SK-N-SH (cell line): Measurements from ENCODE around the gene MYH6. TPM values are rescaled to one million over a fixed set of nuclear protein-coding genes. Genes with fewer than 3 reads are reported as not detected.

Experiments used
- CTCF ChIA-PET: fragments of 300-600, 350-600 bp; formaldehyde crosslinking; extraction: SDS; loops from one replicate; lab custom pipeline; 2021; lab: Yijun Ruan, JAX
- POLR2A ChIA-PET: fragments of 350-600 bp; sonication (Branson Sonifier 250); formaldehyde crosslinking; extraction: SDS; loops from one replicate; lab custom pipeline; 2020; ENCODE audit warnings: antibody characterized with exemption, inconsistent platforms; lab: Yijun Ruan, JAX
- DNase-seq: peaks from one replicate; pipeline ENCODE4 v3.0.0; 2012
- H2AFZ ChIP-seq: fragments of 200-600 bp; sonication (generic); 2 replicates; pipeline ENCODE4 v1.8.1; 2016; ENCODE audit warnings: antibody characterized with exemption, mild to moderate bottlenecking, low read depth
- H3F3A ChIP-seq: fragments of 200-600 bp; sonication (generic); replicated peaks from 2 replicates; pipeline ENCODE3; 2016; ENCODE audit warnings: antibody characterized with exemption, mild to moderate bottlenecking; ENCODE audit not compliant: insufficient read depth
- H3K27ac ChIP-seq, 2 experiments: fragments of 200-500 bp in 1 of 2; fragments of 200-600 bp in 1 of 2; sonication (Bioruptor generic) in 1 of 2; sonication (generic), shearing (Covaris generic) in 1 of 2; 2 replicates each; pipeline versions ENCODE4 v1.5.1 to v1.6.1; 2014 to 2016; ENCODE audit warnings: low read depth in 2 of 2, inconsistent platforms in 1 of 2, low read length in 1 of 2, mild to moderate bottlenecking in 1 of 2, mixed read lengths in 1 of 2
- H3K27me3 ChIP-seq: fragments of 200-600 bp; sonication (generic), shearing (Covaris generic); 2 replicates; pipeline ENCODE4 v1.6.1; 2016; ENCODE audit warnings: mixed run types; ENCODE audit not compliant: insufficient read depth
- H3K36me3 ChIP-seq, 2 experiments: fragments of 200-500 bp in 1 of 2; fragments of 200-600 bp in 1 of 2; sonication (Bioruptor generic) in 1 of 2; sonication (generic) in 1 of 2; replicated peaks in 1 of 2; 2 replicates each; pipeline versions ENCODE3 to v1.5.1; 2014 to 2016; ENCODE audit warnings: low read length in 1 of 2, mild to moderate bottlenecking in 1 of 2; ENCODE audit not compliant: insufficient read depth in 2 of 2, control insufficient read depth in 1 of 2
- H3K4me1 ChIP-seq, 2 experiments: fragments of 200-500 bp in 1 of 2; fragments of 200-600 bp in 1 of 2; sonication (Bioruptor generic) in 1 of 2; sonication (generic), shearing (Covaris generic) in 1 of 2; 2 replicates each; pipeline versions ENCODE4 v1.5.1 to v1.6.1; 2014 to 2016; ENCODE audit warnings: low read depth in 1 of 2, low read length in 1 of 2, mixed run types in 1 of 2; ENCODE audit not compliant: insufficient read depth in 2 of 2, control insufficient read depth in 1 of 2
- H3K4me2 ChIP-seq: fragments of 200-600 bp; sonication (generic), shearing (Covaris generic); 2 replicates; pipeline ENCODE4 v1.6.1; 2017; ENCODE audit warnings: mixed run types
- H3K4me3 ChIP-seq, 2 experiments: fragments of 200-500 bp in 1 of 2; fragments of 200-600 bp in 1 of 2; sonication (Bioruptor generic) in 1 of 2; sonication (generic), shearing (Covaris generic) in 1 of 2; 2 replicates each; pipeline versions ENCODE4 v1.5.1 to v1.8.1; 2014 to 2016; ENCODE audit warnings: low read depth in 2 of 2, inconsistent platforms in 1 of 2, low read length in 1 of 2, mild to moderate bottlenecking in 1 of 2, mixed read lengths in 1 of 2, moderate library complexity in 1 of 2
- H3K79me2 ChIP-seq: fragments of 200-600 bp; sonication (generic); 2 replicates; pipeline ENCODE4 v1.8.1; 2017; ENCODE audit warnings: mild to moderate bottlenecking; ENCODE audit not compliant: insufficient read depth
- H3K9ac ChIP-seq: fragments of 200-600 bp; sonication (generic); 2 replicates; pipeline ENCODE4 v1.6.1; 2017; ENCODE audit warnings: mixed run types
- H3K9me2 ChIP-seq: fragments of 200-600 bp; sonication (generic); 2 replicates; pipeline ENCODE4 v1.6.1; 2017; ENCODE audit warnings: mixed run types
- H3K9me3 ChIP-seq: fragments of 200-600 bp; sonication (generic); 2 replicates; pipeline ENCODE4 v1.6.1; 2017; ENCODE audit warnings: mixed run types, mild to moderate bottlenecking, moderate library complexity
- H4K20me1 ChIP-seq: fragments of 200-600 bp; sonication (generic); 2 replicates; pipeline ENCODE4 v1.6.1; 2017; ENCODE audit warnings: mild to moderate bottlenecking, mixed run types; ENCODE audit not compliant: insufficient read depth
- EP300 ChIP-seq, 2 experiments: IDR thresholded peaks; 2 replicates each; pipeline versions ENCODE4 v1.4.0 to v1.6.1; 2012; ENCODE audit warnings: borderline replicate concordance in 1 of 2, low read depth in 1 of 2, low read length in 1 of 2
- FOXM1 ChIP-seq: IDR thresholded peaks from 2 replicates; pipeline ENCODE4 v1.4.0; 2012; ENCODE audit warnings: low read depth, mild to moderate bottlenecking
- GATA2 ChIP-seq: sonication (generic); formaldehyde crosslinking; IDR thresholded peaks from 2 replicates; pipeline ENCODE4 v1.5.0; 2020; ENCODE audit warnings: mild to moderate bottlenecking, missing genetic modification reagents
- MEF2A ChIP-seq: IDR thresholded peaks from 2 replicates; pipeline ENCODE4 v1.4.0; 2012; ENCODE audit warnings: low read depth, borderline replicate concordance
- RCOR1 ChIP-seq: fragments of 150-350 bp; IDR thresholded peaks from 2 replicates; pipeline ENCODE4 v1.6.1; 2017; ENCODE audit warnings: antibody characterized with exemption, low read length
- SIN3A ChIP-seq: IDR thresholded peaks from 2 replicates; pipeline ENCODE4 v1.6.1; 2012; ENCODE audit warnings: low read depth, mild to moderate bottlenecking, low read length, moderate library complexity, borderline replicate concordance
- TAF1 ChIP-seq: IDR thresholded peaks from 2 replicates; pipeline ENCODE4 v1.6.1; 2012; ENCODE audit warnings: low read depth, mild to moderate bottlenecking, low read length, moderate library complexity, borderline replicate concordance
- TEAD4 ChIP-seq: IDR thresholded peaks from 2 replicates; pipeline ENCODE4 v1.4.0; 2012; ENCODE audit warnings: mild to moderate bottlenecking, borderline replicate concordance; ENCODE audit not compliant: insufficient read depth
- USF2 ChIP-seq: fragments of 150-350 bp; IDR thresholded peaks from 2 replicates; pipeline ENCODE4 v1.6.1; 2017; ENCODE audit warnings: antibody characterized with exemption, low read length, low read depth, borderline replicate concordance
- ZBTB33 ChIP-seq: IDR thresholded peaks from 2 replicates; pipeline ENCODE4 v1.4.0; 2012; ENCODE audit warnings: low read depth, borderline replicate concordance
- WGBS: methylation state at CpG from one replicate; pipeline ENCODE4 v1.1.6; 2017; ENCODE audit warnings: low lambda C conversion rate; 5-methylcytosine and 5-hydroxymethylcytosine counted together
- polyA plus RNA-seq, 3 experiments: library from polyadenylated mRNA; depleted of rRNA; stranded (reverse); fragments of >200 nt; gene quantifications; 2 replicates each; pipeline ENCODE4 v1.2.3, GENCODE V29; 2012
- TF ChIP-seq, protein P1 (sequence below): IDR thresholded peaks from 2 replicates; pipeline ENCODE4 v1.4.0; 2012; ENCODE audit warnings: low read depth
- TF ChIP-seq, protein P2 (sequence below): IDR thresholded peaks from 2 replicates; pipeline ENCODE4 v1.6.1; 2012; ENCODE audit warnings: mild to moderate bottlenecking, low read depth, low read length, moderate library complexity

The MYH6 gene
- polyA plus RNA-seq, 1 of the 3 experiments (the other 2 are of a cell fraction) = not detected

DNA sequence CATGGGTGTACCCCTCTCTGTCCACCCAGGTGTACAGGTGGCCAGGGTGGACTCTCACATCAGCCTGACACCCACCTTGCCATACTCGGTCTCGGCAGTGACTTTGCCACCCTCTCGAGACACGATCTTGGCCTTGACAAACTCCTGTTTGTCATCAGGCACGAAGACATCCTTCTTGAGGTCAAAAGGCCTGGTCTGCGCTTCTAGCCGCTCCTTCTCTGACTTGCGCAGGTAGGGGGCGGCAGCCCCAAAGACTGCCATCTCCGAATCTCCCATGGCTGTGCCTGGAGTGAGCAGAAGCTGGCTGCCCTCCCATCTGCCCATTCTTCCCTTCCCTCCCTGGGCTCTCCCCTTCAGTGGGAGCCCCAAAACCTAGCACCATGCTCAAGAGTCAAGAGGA is 25.4 kb upstream of the MYH6 start:
- no peaks in the 10 kb centered on the region for H3K9me2 ChIP-seq
- TF ChIP-seq TAF1 (no peak), TEAD4 (no peak), RCOR1 (no peak), GATA2 (no peak), EP300 (IDR thresholded peaks at IDR 0.05; ENCODE audit: borderline replicate concordance in 1 of 2, low read depth in 1 of 2, low read length in 1 of 2) (no peak), FOXM1 (no peak), SIN3A (no peak)
- TF ChIP-seq, protein P1, sequence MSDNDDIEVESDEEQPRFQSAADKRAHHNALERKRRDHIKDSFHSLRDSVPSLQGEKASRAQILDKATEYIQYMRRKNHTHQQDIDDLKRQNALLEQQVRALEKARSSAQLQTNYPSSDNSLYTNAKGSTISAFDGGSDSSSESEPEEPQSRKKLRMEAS = no peak
- CTCF ChIA-PET = no interaction called here
- no peak for DNase-seq
- H4K20me1 ChIP-seq = no peaks in the 10 kb centered on the region
- no peak overlapping the region for H2AFZ ChIP-seq
- H3K36me3 ChIP-seq = no peaks in the 10 kb centered on the region
- WGBS = 75% methylated on average over 3 of the region's 10 CpGs
- H3K4me3 ChIP-seq = no peak overlapping the region
- H3K9me3 ChIP-seq = no peaks in the 10 kb centered on the region
- no peak overlapping the region for H3K9ac ChIP-seq
- peaks cover 7% of the 10 kb centered on the region; the same call in 1 of the 2 replicates for H3K27me3 ChIP-seq
- no peak overlapping the region for H3K27ac ChIP-seq
- POLR2A ChIA-PET = no interaction called here
- no peaks in the 10 kb centered on the region for H3F3A ChIP-seq
- no peaks in the 10 kb centered on the region; a peak in 1 of 4 replicates for H3K4me1 ChIP-seq
- no peak overlapping the region for H3K4me2 ChIP-seq
- H3K79me2 ChIP-seq = no peaks in the 10 kb centered on the region

DNA sequence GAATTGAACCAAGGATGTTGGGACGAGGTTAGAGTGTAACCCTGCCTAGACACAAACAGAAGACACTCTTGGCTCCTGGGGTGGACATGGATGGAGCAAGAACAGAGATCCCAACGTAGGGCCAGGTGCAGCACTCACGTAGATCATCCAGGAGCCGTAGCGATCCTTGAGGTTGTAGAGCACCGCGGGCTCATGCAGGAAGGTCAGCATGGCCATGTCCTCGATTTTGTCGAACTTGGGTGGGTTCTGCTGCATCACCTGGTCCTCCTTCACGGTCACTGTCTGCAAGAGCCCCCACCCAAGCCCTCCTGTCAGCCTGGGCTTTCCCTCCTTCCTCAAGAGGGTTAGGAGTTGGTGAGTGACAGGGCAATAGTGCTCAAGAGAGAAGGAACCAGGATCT is 24.9 kb upstream of the MYH6 start:
- no peak for DNase-seq
- H3K4me2 ChIP-seq = no peak overlapping the region
- no peak overlapping the region for H3K4me3 ChIP-seq
- ChIA-PET POLR2A (no interaction called here), CTCF (no interaction called here)
- H3K9me3 ChIP-seq = no peaks in the 10 kb centered on the region
- no peaks in the 10 kb centered on the region for H4K20me1 ChIP-seq
- WGBS = 44% methylated on average over 1 of the region's 10 CpGs
- no peak overlapping the region for H2AFZ ChIP-seq
- no peak overlapping the region for H3K9ac ChIP-seq
- H3K79me2 ChIP-seq = no peaks in the 10 kb centered on the region
- no peaks in the 10 kb centered on the region for H3K36me3 ChIP-seq
- no peak overlapping the region for H3K27ac ChIP-seq
- H3K27me3 ChIP-seq = peaks cover 7% of the 10 kb centered on the region; the same call in 1 of the 2 replicates
- H3K4me1 ChIP-seq = no peaks in the 10 kb centered on the region; a peak in 1 of 4 replicates
- TF ChIP-seq, protein P2, sequence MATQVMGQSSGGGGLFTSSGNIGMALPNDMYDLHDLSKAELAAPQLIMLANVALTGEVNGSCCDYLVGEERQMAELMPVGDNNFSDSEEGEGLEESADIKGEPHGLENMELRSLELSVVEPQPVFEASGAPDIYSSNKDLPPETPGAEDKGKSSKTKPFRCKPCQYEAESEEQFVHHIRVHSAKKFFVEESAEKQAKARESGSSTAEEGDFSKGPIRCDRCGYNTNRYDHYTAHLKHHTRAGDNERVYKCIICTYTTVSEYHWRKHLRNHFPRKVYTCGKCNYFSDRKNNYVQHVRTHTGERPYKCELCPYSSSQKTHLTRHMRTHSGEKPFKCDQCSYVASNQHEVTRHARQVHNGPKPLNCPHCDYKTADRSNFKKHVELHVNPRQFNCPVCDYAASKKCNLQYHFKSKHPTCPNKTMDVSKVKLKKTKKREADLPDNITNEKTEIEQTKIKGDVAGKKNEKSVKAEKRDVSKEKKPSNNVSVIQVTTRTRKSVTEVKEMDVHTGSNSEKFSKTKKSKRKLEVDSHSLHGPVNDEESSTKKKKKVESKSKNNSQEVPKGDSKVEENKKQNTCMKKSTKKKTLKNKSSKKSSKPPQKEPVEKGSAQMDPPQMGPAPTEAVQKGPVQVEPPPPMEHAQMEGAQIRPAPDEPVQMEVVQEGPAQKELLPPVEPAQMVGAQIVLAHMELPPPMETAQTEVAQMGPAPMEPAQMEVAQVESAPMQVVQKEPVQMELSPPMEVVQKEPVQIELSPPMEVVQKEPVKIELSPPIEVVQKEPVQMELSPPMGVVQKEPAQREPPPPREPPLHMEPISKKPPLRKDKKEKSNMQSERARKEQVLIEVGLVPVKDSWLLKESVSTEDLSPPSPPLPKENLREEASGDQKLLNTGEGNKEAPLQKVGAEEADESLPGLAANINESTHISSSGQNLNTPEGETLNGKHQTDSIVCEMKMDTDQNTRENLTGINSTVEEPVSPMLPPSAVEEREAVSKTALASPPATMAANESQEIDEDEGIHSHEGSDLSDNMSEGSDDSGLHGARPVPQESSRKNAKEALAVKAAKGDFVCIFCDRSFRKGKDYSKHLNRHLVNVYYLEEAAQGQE = no peak
- TF ChIP-seq USF2 (no peak), GATA2 (no peak), RCOR1 (no peak), MEF2A (no peak), ZBTB33 (no peak), TEAD4 (no peak)
- H3F3A ChIP-seq = no peaks in the 10 kb centered on the region
- H3K9me2 ChIP-seq = no peaks in the 10 kb centered on the region
